ENCODE data around the gene GRK6.

DNA sequence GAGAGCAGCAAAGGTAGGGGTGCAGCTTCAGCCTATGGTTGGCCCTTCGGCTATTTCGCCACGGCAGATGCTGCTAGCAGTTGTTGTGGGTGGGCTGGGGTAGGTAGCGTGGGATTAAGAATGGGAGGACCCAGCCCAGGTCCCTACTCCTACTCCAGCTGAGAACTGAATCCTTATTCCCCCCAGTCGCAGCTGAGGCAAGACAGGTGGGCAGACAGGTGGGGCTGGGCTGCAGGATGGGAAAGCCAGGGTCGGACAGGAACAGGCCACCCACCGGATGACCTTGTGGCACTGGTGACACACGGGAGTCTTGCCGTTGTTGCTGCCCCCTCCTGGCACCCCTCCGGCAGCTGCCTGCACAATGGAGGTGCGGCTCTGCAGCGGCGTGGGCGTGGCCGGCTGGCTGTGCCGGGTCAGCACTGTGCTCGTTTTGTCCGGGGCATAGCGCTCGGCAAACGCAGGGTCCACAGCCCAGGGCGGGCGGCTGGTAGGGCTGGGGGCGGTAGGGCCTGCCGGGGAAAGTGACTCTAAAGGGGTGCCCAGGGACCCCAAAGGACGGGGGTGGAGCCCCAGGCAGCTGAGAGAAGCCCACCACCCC lies 62.7 kb downstream of the GRK6 start:
- TF ChIP-seq, protein P1, sequence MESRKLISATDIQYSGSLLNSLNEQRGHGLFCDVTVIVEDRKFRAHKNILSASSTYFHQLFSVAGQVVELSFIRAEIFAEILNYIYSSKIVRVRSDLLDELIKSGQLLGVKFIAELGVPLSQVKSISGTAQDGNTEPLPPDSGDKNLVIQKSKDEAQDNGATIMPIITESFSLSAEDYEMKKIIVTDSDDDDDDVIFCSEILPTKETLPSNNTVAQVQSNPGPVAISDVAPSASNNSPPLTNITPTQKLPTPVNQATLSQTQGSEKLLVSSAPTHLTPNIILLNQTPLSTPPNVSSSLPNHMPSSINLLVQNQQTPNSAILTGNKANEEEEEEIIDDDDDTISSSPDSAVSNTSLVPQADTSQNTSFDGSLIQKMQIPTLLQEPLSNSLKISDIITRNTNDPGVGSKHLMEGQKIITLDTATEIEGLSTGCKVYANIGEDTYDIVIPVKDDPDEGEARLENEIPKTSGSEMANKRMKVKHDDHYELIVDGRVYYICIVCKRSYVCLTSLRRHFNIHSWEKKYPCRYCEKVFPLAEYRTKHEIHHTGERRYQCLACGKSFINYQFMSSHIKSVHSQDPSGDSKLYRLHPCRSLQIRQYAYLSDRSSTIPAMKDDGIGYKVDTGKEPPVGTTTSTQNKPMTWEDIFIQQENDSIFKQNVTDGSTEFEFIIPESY (IDR thresholded peaks at IDR 0.05; ENCODE audit: borderline replicate concordance, low read depth) = no peak
- TF ChIP-seq, protein P2, sequence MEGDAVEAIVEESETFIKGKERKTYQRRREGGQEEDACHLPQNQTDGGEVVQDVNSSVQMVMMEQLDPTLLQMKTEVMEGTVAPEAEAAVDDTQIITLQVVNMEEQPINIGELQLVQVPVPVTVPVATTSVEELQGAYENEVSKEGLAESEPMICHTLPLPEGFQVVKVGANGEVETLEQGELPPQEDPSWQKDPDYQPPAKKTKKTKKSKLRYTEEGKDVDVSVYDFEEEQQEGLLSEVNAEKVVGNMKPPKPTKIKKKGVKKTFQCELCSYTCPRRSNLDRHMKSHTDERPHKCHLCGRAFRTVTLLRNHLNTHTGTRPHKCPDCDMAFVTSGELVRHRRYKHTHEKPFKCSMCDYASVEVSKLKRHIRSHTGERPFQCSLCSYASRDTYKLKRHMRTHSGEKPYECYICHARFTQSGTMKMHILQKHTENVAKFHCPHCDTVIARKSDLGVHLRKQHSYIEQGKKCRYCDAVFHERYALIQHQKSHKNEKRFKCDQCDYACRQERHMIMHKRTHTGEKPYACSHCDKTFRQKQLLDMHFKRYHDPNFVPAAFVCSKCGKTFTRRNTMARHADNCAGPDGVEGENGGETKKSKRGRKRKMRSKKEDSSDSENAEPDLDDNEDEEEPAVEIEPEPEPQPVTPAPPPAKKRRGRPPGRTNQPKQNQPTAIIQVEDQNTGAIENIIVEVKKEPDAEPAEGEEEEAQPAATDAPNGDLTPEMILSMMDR (IDR thresholded peaks at IDR 0.05) = peak; percentile 7; the same call in 1 of the 2 replicates
- TF ChIP-seq EP300 (IDR thresholded peaks at IDR 0.05; ENCODE audit: borderline replicate concordance in 1 of 2, low read depth in 1 of 2, low read length in 1 of 2) = no peak
- TF ChIP-seq TAF1 (IDR thresholded peaks at IDR 0.05; ENCODE audit: borderline replicate concordance, low read depth, low read length) = no peak
- no peak for TF ChIP-seq SMC3 (IDR thresholded peaks at IDR 0.05; ENCODE audit: low read depth, low read length)
- TF ChIP-seq RAD21 (IDR thresholded peaks at IDR 0.05; ENCODE audit: low read length) = no peak
- TF ChIP-seq, protein P3, sequence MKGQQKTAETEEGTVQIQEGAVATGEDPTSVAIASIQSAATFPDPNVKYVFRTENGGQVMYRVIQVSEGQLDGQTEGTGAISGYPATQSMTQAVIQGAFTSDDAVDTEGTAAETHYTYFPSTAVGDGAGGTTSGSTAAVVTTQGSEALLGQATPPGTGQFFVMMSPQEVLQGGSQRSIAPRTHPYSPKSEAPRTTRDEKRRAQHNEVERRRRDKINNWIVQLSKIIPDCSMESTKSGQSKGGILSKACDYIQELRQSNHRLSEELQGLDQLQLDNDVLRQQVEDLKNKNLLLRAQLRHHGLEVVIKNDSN (IDR thresholded peaks at IDR 0.05; ENCODE audit: borderline replicate concordance, low read depth) = no peak
- no peak for TF ChIP-seq RFX5 (IDR thresholded peaks at IDR 0.05; ENCODE audit: low read length)
- no peak for TF ChIP-seq SIN3A (IDR thresholded peaks at IDR 0.05; ENCODE audit: borderline replicate concordance, low read depth, low read length)
- TF ChIP-seq GABPA (IDR thresholded peaks at IDR 0.05; ENCODE audit: low read depth) = no peak
- TF ChIP-seq, protein P4, sequence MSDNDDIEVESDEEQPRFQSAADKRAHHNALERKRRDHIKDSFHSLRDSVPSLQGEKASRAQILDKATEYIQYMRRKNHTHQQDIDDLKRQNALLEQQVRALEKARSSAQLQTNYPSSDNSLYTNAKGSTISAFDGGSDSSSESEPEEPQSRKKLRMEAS (IDR thresholded peaks at IDR 0.05; ENCODE audit: low read depth) = no peak
- TF ChIP-seq, protein P5, sequence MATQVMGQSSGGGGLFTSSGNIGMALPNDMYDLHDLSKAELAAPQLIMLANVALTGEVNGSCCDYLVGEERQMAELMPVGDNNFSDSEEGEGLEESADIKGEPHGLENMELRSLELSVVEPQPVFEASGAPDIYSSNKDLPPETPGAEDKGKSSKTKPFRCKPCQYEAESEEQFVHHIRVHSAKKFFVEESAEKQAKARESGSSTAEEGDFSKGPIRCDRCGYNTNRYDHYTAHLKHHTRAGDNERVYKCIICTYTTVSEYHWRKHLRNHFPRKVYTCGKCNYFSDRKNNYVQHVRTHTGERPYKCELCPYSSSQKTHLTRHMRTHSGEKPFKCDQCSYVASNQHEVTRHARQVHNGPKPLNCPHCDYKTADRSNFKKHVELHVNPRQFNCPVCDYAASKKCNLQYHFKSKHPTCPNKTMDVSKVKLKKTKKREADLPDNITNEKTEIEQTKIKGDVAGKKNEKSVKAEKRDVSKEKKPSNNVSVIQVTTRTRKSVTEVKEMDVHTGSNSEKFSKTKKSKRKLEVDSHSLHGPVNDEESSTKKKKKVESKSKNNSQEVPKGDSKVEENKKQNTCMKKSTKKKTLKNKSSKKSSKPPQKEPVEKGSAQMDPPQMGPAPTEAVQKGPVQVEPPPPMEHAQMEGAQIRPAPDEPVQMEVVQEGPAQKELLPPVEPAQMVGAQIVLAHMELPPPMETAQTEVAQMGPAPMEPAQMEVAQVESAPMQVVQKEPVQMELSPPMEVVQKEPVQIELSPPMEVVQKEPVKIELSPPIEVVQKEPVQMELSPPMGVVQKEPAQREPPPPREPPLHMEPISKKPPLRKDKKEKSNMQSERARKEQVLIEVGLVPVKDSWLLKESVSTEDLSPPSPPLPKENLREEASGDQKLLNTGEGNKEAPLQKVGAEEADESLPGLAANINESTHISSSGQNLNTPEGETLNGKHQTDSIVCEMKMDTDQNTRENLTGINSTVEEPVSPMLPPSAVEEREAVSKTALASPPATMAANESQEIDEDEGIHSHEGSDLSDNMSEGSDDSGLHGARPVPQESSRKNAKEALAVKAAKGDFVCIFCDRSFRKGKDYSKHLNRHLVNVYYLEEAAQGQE (IDR thresholded peaks at IDR 0.05; ENCODE audit: low read depth, low read length) = no peak
